H9 (cell line): ENCODE results near the gene CXCL14. TPM values are rescaled to one million over a fixed set of nuclear protein-coding genes. Genes with fewer than 3 reads are reported as not detected.

Source experiments
- DNase-seq: peaks from one replicate; pipeline ENCODE4 v3.0.0-alpha.2; 2017
- H2AFZ ChIP-seq: one replicate; pipeline ENCODE4 v1.6.1; 2013; ENCODE audit warnings: mild to moderate bottlenecking, low read length, control low read depth, moderate library complexity
- H2AK5ac ChIP-seq: 2 replicates; pipeline ENCODE4 v1.6.1; 2013; ENCODE audit warnings: low read length, control low read depth, mixed read lengths; ENCODE audit not compliant: insufficient read length
- H2BK120ac ChIP-seq: one replicate; pipeline ENCODE4 v1.6.1; 2013; ENCODE audit warnings: low read depth, mild to moderate bottlenecking, low read length, control low read depth, inconsistent platforms; ENCODE audit not compliant: poor library complexity, severe bottlenecking
- H2BK12ac ChIP-seq: 2 replicates; pipeline ENCODE4 v1.6.1; 2013; ENCODE audit warnings: low read length, control low read depth, mixed read lengths, low read depth; ENCODE audit not compliant: insufficient read length
- H2BK15ac ChIP-seq: 2 replicates; pipeline ENCODE4 v1.6.1; 2013; ENCODE audit warnings: low read depth, low read length, control low read depth
- H2BK20ac ChIP-seq: one replicate; pipeline ENCODE4 v1.6.1; 2013; ENCODE audit warnings: low read depth, mild to moderate bottlenecking, low read length, control low read depth, inconsistent platforms; ENCODE audit not compliant: poor library complexity, severe bottlenecking
- H2BK5ac ChIP-seq: 2 replicates; pipeline ENCODE4 v1.6.1; 2013; ENCODE audit warnings: low read length, control low read depth, mixed read lengths; ENCODE audit not compliant: insufficient read length
- H3K14ac ChIP-seq: 2 replicates; pipeline ENCODE4 v1.6.1; 2013; ENCODE audit warnings: low read length, control low read depth; ENCODE audit not compliant: insufficient read depth
- H3K18ac ChIP-seq: 2 replicates; pipeline ENCODE4 v1.6.1; 2013; ENCODE audit warnings: low read depth, mild to moderate bottlenecking, mixed read lengths, low read length, control low read depth; ENCODE audit not compliant: insufficient read length
- H3K23ac ChIP-seq: 2 replicates; pipeline ENCODE4 v1.6.1; 2013; ENCODE audit warnings: low read length, control low read depth, mixed read lengths, low read depth; ENCODE audit not compliant: insufficient read length
- H3K23me2 ChIP-seq: 2 replicates; pipeline ENCODE4 v1.6.1; 2013; ENCODE audit warnings: low read depth, mild to moderate bottlenecking, mixed read lengths, low read length, control low read depth; ENCODE audit not compliant: insufficient read length, poor library complexity, severe bottlenecking
- H3K27ac ChIP-seq: 2 replicates; pipeline ENCODE4 v1.5.1; 2013; ENCODE audit warnings: low read length, control low read depth, mixed read lengths, low read depth; ENCODE audit not compliant: insufficient read length
- H3K27me3 ChIP-seq: 2 replicates; pipeline ENCODE4 v1.6.1; 2013; ENCODE audit warnings: low read length, control low read depth, inconsistent platforms; ENCODE audit not compliant: insufficient read depth
- H3K4ac ChIP-seq: 2 replicates; pipeline ENCODE4 v1.6.1; 2013; ENCODE audit warnings: low read depth, mild to moderate bottlenecking, control low read depth, inconsistent platforms, low read length, moderate library complexity
- H3K4me1 ChIP-seq: 2 replicates; pipeline ENCODE4 v1.6.1; 2013; ENCODE audit warnings: low read length, control low read depth, inconsistent platforms; ENCODE audit not compliant: insufficient read depth
- H3K4me2 ChIP-seq: 2 replicates; pipeline ENCODE4 v1.6.1; 2013; ENCODE audit warnings: low read length, control low read depth, mixed read lengths; ENCODE audit not compliant: insufficient read length, insufficient read depth
- H3K56ac ChIP-seq: 2 replicates; pipeline ENCODE4 v1.6.1; 2013; ENCODE audit warnings: low read depth, mild to moderate bottlenecking, mixed read lengths, low read length, control low read depth; ENCODE audit not compliant: insufficient read length
- H3K79me1 ChIP-seq: 2 replicates; pipeline ENCODE4 v1.6.1; 2013; ENCODE audit warnings: low read depth, mild to moderate bottlenecking, moderate library complexity, low read length, control low read depth, inconsistent platforms; ENCODE audit not compliant: insufficient read depth, poor library complexity, severe bottlenecking
- H3K79me2 ChIP-seq: 2 replicates; pipeline ENCODE4 v1.6.1; 2013; ENCODE audit warnings: low read length, control low read depth, inconsistent platforms; ENCODE audit not compliant: insufficient read depth
- H3K9ac ChIP-seq: 2 replicates; pipeline ENCODE4 v1.6.1; 2013; ENCODE audit warnings: low read length, control low read depth, mixed read lengths; ENCODE audit not compliant: insufficient read length; ENCODE audit errors: extremely low read depth
- H3K9me3 ChIP-seq: one replicate; pipeline ENCODE4 v1.6.1; 2013; ENCODE audit warnings: low read depth, low read length, inconsistent platforms; ENCODE audit not compliant: control insufficient read depth
- H3T11ph ChIP-seq: one replicate; pipeline ENCODE4 v1.6.1; 2013; ENCODE audit warnings: mild to moderate bottlenecking, low read length, control low read depth, inconsistent platforms
- H4K20me1 ChIP-seq: one replicate; pipeline ENCODE4 v1.6.1; 2013; ENCODE audit not compliant: control insufficient read depth, insufficient read length, insufficient read depth
- H4K5ac ChIP-seq: 2 replicates; pipeline ENCODE4 v1.6.1; 2013; ENCODE audit warnings: low read depth, mild to moderate bottlenecking, mixed read lengths, low read length, control low read depth; ENCODE audit not compliant: insufficient read length
- H4K8ac ChIP-seq: replicated peaks from 2 replicates; pipeline ENCODE4 v1.6.1; 2013; ENCODE audit warnings: low read length, control low read depth, mixed read lengths, low read depth; ENCODE audit not compliant: insufficient read length
- H4K91ac ChIP-seq: 2 replicates; pipeline ENCODE4 v1.6.1; 2013; ENCODE audit warnings: low read depth, mild to moderate bottlenecking, moderate library complexity, mixed read lengths, low read length, control low read depth; ENCODE audit not compliant: insufficient read length
- H3K27ac Mint-ChIP-seq, 3 experiments: 2 replicates in 2 of 3; 3 replicates in 1 of 3; pipeline ENCODE4 v1.8.0; 2020 to 2021; ENCODE audit warnings: mixed read lengths in 3 of 3, mild to moderate bottlenecking in 1 of 3, moderate library complexity in 1 of 3
- H3K27me3 Mint-ChIP-seq: 2 replicates; pipeline ENCODE4 v1.8.0; 2021; ENCODE audit warnings: low read depth, mild to moderate bottlenecking, moderate library complexity, mixed read lengths
- H3K36me3 Mint-ChIP-seq, 3 experiments: 2 replicates in 2 of 3; 3 replicates in 1 of 3; pipeline ENCODE4 v1.8.0; 2020 to 2021; ENCODE audit warnings: low read depth in 3 of 3, mixed read lengths in 3 of 3; ENCODE audit not compliant: insufficient read depth in 1 of 3
- H3K4me1 Mint-ChIP-seq, 2 experiments: 2 replicates each; pipeline ENCODE4 v1.8.0; 2020; ENCODE audit warnings: mixed read lengths in 2 of 2
- H3K4me3 Mint-ChIP-seq, 2 experiments: 2 replicates in 1 of 2; 3 replicates in 1 of 2; pipeline ENCODE4 v1.8.0; 2020 to 2021; ENCODE audit warnings: mild to moderate bottlenecking in 2 of 2, mixed read lengths in 2 of 2, moderate library complexity in 1 of 2
- H3K9me3 Mint-ChIP-seq, 2 experiments: 2 replicates in 1 of 2; 3 replicates in 1 of 2; pipeline ENCODE4 v1.8.0; 2020; ENCODE audit warnings: mild to moderate bottlenecking in 2 of 2, mixed read lengths in 2 of 2, moderate library complexity in 1 of 2
- CTCF ChIP-seq: fragments of 200-600 bp; sonication (generic); conservative IDR thresholded peaks from 3 replicates; pipeline ENCODE4 v1.8.0; 2021; ENCODE audit warnings: antibody characterized with exemption, mild to moderate bottlenecking
- WGBS: extraction: QIAGEN DNeasy Blood & Tissue Kit; methylation state at CpG from one replicate; pipeline ENCODE4 v1.1.7; 2013; ENCODE audit warnings: missing lambda C conversion rate, low lambda C conversion rate, mixed read lengths; ENCODE audit not compliant: insufficient read length; ENCODE audit errors: extremely low coverage; 5-methylcytosine and 5-hydroxymethylcytosine counted together
- total RNA-seq: library from RNA; stranded (reverse); gene quantifications from 2 replicates; pipeline ENCODE4 v1.2.1, GENCODE V29; 2021

CXCL14 gene
- total RNA-seq, 1 experiment from 2014 or later = 1.1 TPM

GRCh38 chr5:135608761-135609443 lies 30.1 kb upstream of the CXCL14 start:
- Mint-ChIP-seq H3K27ac (peak overlapping the region in 1 of 3 experiments; percentile 75; a peak in 1 of 7 replicates), H3K4me3 (no peak overlapping the region)
- no CpG with 5 or more reads among the region's 4 CpGs for WGBS

More at GRCh38 chr5:135608761-135609443, 30.1 kb upstream of the CXCL14 start:
- no peaks in the 10 kb centered on the region for H3K9me3 ChIP-seq
- no peaks in the 10 kb centered on the region; the same call in 1 of the 2 replicates for H3K27me3 ChIP-seq
- H3K4me1 ChIP-seq = no peaks in the 10 kb centered on the region
- no peak overlapping the region for H3T11ph ChIP-seq
- no peaks in the 10 kb centered on the region for H3K23me2 ChIP-seq
- no peaks in the 10 kb centered on the region for H3K36me3 Mint-ChIP-seq
- H3K27me3 Mint-ChIP-seq = peaks cover 15% of the 10 kb centered on the region
- no peak overlapping the region for H4K8ac ChIP-seq
- no peak for DNase-seq
- TF ChIP-seq CTCF = no peak
- no peak overlapping the region for H4K91ac ChIP-seq
- no peak overlapping the region for H3K27ac ChIP-seq
- no peak overlapping the region for H2BK20ac ChIP-seq
- no peak overlapping the region for H2AK5ac ChIP-seq
- no peak overlapping the region for H3K18ac ChIP-seq
- no peak overlapping the region for H3K14ac ChIP-seq
- H3K79me1 ChIP-seq = no peaks in the 10 kb centered on the region
- H4K20me1 ChIP-seq = no peaks in the 10 kb centered on the region
- no peak overlapping the region for H3K9ac ChIP-seq
- no peak overlapping the region for H2BK120ac ChIP-seq
- H3K4me1 Mint-ChIP-seq = peaks cover 2 to 3% of the 10 kb centered on the region in 2 experiments
- H4K5ac ChIP-seq = no peak overlapping the region
- H3K4ac ChIP-seq = no peak overlapping the region
- no peak overlapping the region for H3K56ac ChIP-seq
- H3K4me2 ChIP-seq = no peak overlapping the region
- H2BK15ac ChIP-seq = no peak overlapping the region
- H3K79me2 ChIP-seq = no peaks in the 10 kb centered on the region
- H3K23ac ChIP-seq = no peak overlapping the region
- H3K9me3 Mint-ChIP-seq = no peaks in the 10 kb centered on the region
- H2BK12ac ChIP-seq = no peak overlapping the region
- no peak overlapping the region for H2BK5ac ChIP-seq
- H2AFZ ChIP-seq = no peak overlapping the region
